Mesodermal cell (in vitro differentiated cells): ENCODE measurements around the gene PALD1.

Source experiments
- H3K27ac ChIP-seq: 2 replicates; pipeline ENCODE4 v1.7.0; 2013; ENCODE audit warnings: mild to moderate bottlenecking, low read depth, low read length, moderate library complexity; ENCODE audit not compliant: severe bottlenecking
- H3K36me3 ChIP-seq: 2 replicates; pipeline ENCODE4 v1.7.1; 2013; ENCODE audit warnings: mild to moderate bottlenecking, low read length, moderate library complexity; ENCODE audit not compliant: control insufficient read depth, insufficient read depth
- H3K4me1 ChIP-seq: one replicate; pipeline ENCODE4 v1.7.1; 2013; ENCODE audit warnings: mild to moderate bottlenecking, low read length; ENCODE audit not compliant: insufficient read depth, control insufficient read depth, poor library complexity, severe bottlenecking
- H3K4me3 ChIP-seq: 2 replicates; pipeline ENCODE4 v1.7.0; 2013; ENCODE audit warnings: low read length, control low read depth, mild to moderate bottlenecking; ENCODE audit not compliant: insufficient read depth, poor library complexity, severe bottlenecking; ENCODE audit errors: extremely low read depth
- H3K9me3 ChIP-seq: 2 replicates; pipeline ENCODE4 v1.7.1; 2013; ENCODE audit warnings: mild to moderate bottlenecking, low read length, moderate library complexity; ENCODE audit not compliant: control insufficient read depth
- WGBS, 2 experiments: methylation state at CpG; one replicate each; pipeline ENCODE4 v1.1.5; 2013; ENCODE audit warnings: missing lambda C conversion rate in 2 of 2; ENCODE audit not compliant: insufficient coverage in 2 of 2; 5-methylcytosine and 5-hydroxymethylcytosine counted together

The PALD1 gene

DNA sequence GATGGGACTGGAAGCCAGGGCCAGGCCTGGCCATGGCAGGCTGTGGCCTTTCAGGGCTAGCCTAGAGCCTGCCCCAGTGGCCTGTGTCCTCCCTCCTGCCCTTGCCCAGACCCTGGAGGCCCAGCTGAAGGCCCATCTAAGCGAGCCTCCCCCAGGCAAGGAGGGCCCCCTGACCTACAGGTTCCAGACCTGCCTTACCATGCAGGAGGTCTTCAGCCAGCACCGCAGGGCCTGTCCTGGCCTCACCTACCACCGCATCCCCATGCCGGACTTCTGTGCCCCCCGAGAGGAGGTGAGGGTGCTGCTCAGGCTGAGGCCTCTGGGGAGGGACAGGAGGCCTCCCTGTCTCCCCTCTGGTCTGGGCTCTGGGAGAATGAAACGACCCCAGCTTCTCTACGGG is 60.9 kb downstream of the PALD1 start:
- peaks cover 4% of the 10 kb centered on the region for H3K4me1 ChIP-seq
- H3K36me3 ChIP-seq = peaks cover 4% of the 10 kb centered on the region
- WGBS, 2 experiments = 89 to 93% methylated on average over 7 of the region's 7 CpGs
- H3K4me3 ChIP-seq = no peak overlapping the region
- no peaks in the 10 kb centered on the region for H3K9me3 ChIP-seq
- no peak overlapping the region for H3K27ac ChIP-seq

DNA sequence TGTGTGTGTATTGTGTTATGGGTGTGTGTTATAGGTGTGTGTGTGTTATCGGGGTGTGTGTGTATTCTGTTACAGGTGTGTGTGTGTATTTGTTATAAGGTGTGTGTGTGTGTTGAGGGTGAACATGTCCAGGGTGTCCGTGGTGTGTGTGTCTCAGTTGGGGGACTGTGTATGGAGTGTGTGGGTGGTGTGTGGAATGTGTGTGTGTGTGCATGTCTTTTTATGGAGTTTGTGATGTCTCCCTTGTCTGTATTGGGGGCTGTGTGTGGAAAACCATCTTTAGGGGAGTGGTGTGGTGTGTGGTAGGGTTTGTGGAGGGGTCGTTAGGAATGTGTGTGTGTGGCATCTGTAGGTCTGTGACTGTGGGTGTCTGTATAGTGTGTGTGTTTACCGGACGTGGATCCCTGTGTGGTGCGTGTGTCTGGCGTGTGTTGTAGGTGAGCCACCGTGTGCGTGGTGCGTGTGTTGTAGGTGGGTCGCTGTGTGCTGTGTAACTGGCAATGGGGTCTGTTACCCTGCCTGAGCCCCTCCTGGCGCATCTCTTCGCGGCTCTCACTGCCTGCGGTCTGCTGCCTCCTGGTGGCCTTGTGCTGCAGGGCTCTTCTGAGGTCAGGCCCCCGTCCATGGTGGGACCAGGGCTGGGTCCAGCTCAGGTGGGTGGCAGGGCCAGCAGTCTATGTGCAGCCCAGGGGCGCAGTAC is 61.7 kb downstream of the PALD1 start:
- WGBS, 2 experiments = 72 to 78% methylated on average over 14 to 15 of the region's 17 CpGs
- H3K9me3 ChIP-seq = no peaks in the 10 kb centered on the region
- H3K27ac ChIP-seq = no peak overlapping the region
- peaks cover 4% of the 10 kb centered on the region for H3K36me3 ChIP-seq
- H3K4me1 ChIP-seq = peaks cover 4% of the 10 kb centered on the region
- H3K4me3 ChIP-seq = no peak overlapping the region

DNA sequence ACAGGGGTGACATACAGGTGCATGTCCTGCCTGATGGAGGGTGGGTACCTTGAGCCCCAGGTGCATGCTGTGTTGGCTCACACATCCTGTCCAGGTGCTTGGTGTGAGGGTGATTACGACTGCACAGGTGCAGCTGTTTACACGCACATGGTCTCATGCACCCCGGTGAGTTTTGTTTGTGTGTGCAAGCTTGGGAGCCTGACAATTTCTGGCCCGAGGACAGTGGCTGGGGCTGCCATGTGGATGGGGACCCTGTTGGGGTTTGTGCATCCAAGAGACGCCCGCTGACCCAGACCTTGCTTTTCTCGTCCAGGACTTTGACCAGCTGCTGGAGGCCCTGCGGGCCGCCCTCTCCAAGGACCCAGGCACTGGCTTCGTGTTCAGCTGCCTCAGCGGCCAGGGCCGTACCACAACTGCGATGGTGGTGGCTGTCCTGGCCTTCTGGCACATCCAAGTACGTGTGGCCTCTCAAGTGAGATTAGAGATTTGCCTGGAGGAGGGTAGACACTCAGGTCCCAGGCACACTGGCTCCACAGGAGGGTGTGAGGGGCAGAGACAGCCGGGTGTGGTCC is 62.3 kb downstream of the PALD1 start:
- H3K4me1 ChIP-seq = peaks cover 4% of the 10 kb centered on the region
- no peak overlapping the region for H3K4me3 ChIP-seq
- WGBS, 2 experiments = 92 to 94% methylated on average over 11 to 15 of the region's 15 CpGs
- H3K27ac ChIP-seq = no peak overlapping the region
- H3K9me3 ChIP-seq = no peaks in the 10 kb centered on the region
- peaks cover 4% of the 10 kb centered on the region for H3K36me3 ChIP-seq

DNA sequence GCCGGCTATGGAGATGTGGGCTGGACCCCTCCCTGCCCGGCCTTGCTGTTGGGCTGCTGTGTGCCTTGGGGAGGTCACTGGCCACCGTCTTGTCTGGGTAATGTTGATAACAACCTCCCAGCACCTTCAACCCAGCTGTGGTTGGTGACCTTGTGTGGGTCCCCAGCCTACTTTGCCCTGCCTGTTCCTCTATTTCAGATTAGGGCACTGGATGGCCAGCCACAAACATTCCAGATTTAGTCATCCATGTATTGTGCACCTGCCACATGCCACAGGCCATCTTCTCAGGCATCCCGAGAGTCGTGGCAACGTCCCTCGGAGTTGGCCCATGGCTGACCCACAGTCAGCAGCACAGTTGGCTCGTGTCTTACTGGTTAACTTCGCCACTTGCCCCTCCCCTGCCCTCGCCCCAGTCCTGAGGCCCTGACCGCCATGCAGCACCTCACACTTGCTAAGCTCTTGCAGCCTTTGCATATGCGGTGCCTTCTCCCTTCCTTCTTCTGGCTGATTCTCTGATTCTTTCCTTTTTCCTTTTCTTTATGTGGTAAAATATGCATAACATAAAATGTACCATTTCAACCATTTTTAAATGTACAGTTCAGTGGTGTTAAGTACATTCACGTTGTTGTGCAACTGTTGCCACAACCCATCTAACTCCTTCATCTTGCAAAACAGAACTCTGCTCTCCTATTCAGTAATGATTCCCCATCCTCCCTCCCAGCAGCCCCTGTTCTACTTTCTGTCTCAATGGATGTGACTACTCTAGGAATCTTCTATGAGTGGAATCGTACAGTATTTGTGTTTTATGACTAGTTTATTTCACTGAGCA is 63.4 kb downstream of the PALD1 start:
- Histone ChIP-seq H3K27ac (no peak overlapping the region), H3K9me3 (no peaks in the 10 kb centered on the region), H3K36me3 (peaks cover 4% of the 10 kb centered on the region), H3K4me3 (no peak overlapping the region), H3K4me1 (no peaks in the 10 kb centered on the region)
- whole genome bisulfite sequencing, 2 experiments = 94 to 98% methylated on average over 12 of the region's 14 CpGs

DNA sequence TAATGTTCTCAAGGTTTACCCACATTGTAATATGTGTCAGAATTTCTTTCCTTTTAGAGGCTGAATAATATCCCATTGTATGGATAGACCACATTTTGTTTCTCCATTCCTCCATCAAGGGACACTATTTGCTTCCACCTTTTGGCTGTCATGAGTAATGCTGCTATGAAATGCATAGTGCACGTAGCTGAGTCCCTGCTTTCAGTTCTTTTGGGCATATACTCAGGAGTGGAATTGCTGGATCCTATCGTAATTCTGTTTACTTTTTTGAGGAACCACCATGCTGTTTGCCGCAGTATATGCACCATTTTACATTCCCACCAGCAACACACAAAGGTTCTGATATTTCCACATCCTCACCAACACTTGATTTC is 64.0 kb downstream of the PALD1 start:
- Histone ChIP-seq H3K4me3 (no peak overlapping the region), H3K36me3 (peaks cover 4% of the 10 kb centered on the region), H3K4me1 (no peaks in the 10 kb centered on the region), H3K9me3 (no peaks in the 10 kb centered on the region), H3K27ac (no peak overlapping the region)
- 80 to 88% methylated on average over 2 to 3 of the region's 3 CpGs for WGBS, 2 experiments

DNA sequence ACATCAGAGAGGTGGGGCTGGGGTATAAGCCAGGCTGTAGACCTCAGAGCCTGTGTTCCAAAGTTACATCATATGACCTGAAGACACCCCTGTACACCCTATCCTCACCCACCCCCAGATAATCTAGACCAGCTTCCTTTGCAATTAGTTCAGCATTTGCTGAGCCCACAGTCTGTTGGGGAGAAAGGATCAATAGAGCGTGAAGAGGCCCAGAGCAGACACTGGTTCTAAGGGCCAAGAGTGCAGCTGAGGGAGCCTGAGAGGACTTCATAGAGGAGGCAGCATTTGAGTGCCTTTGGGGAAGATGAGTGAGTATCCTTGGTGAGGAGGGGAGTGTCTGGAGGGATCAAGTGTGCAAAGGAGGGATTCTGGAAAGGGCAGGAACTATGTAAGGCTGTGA is 65.3 kb downstream of the PALD1 start:
- Histone ChIP-seq H3K4me3 (no peak overlapping the region), H3K4me1 (no peaks in the 10 kb centered on the region), H3K27ac (no peak overlapping the region), H3K9me3 (no peaks in the 10 kb centered on the region), H3K36me3 (peaks cover 4% of the 10 kb centered on the region)
- WGBS, 2 experiments = 100% methylated on average over 1 of the region's 1 CpG

DNA sequence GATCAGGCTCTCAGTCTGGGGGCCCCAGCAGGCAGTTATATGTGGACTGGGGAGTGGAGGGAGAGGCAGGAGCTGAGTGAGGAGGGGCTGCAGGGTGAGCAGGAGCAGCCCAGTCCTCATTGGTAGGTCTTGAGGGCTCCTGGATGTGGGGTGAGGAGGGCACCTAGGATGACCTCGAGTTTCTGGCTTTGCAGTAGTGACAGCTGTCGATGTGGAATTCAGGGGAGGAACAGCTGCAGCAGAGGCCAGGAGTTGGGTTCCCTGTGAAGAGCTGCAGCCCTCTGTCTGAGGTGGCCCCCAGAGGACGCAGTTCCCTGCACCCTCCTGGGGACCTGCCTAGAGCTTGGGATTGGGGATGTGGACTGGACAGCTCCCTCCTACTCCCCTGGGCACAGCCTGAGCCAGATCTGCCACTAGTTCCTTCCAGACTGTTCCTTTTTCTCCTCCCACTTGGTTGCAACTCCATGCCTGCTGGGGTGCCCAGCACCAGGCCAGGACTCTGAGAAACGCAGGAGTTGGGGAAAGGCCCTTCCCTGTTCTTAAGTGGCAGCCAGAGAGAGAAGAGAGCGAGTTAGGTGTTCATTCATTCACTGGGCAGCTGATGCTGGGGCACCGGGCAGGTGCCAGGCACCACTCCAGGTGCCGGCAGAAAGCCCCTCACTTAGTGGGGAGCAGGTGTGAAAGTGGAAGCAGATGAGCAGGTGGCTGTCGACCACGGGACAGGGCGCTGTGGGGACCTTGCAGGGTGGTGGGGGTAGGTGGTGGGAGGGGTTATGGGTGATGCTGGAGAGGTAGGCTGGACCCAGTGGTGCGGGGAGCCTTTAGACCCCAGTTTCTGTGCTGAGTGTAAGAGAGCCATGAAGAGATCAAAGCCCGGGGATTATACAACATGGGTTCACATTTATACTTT is 66.1 kb downstream of the PALD1 start:
- Histone ChIP-seq H3K36me3 (peaks cover 4% of the 10 kb centered on the region), H3K9me3 (no peaks in the 10 kb centered on the region), H3K4me1 (no peaks in the 10 kb centered on the region), H3K4me3 (no peak overlapping the region), H3K27ac (no peak overlapping the region)
- 87 to 94% methylated on average over 8 to 10 of the region's 12 CpGs for WGBS, 2 experiments

DNA sequence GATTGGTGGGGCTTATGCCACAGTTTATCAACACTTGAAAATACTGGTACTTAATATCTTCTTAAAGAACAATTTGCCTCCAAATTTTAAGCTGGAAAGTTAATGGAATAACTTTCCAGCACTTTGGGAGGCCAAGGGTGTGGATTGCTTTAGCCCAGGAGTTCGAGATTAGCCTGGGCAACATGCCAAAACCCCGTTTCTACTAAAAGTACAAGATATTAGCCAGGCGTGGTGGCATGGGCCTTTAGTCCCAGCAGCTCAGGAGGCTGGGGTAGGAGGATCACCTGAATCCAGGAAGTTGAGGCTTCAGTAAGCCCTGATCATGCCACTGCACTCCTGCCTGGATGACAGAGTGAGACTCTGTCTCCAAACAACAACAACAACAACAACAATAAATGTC is 68.0 kb downstream of the PALD1 start:
- H3K27ac ChIP-seq = no peak overlapping the region
- H3K9me3 ChIP-seq = no peaks in the 10 kb centered on the region
- no peak overlapping the region for H3K4me3 ChIP-seq
- 85 to 100% methylated on average over 3 of the region's 3 CpGs for WGBS, 2 experiments
- peaks cover 4% of the 10 kb centered on the region for H3K36me3 ChIP-seq
- no peaks in the 10 kb centered on the region for H3K4me1 ChIP-seq

DNA sequence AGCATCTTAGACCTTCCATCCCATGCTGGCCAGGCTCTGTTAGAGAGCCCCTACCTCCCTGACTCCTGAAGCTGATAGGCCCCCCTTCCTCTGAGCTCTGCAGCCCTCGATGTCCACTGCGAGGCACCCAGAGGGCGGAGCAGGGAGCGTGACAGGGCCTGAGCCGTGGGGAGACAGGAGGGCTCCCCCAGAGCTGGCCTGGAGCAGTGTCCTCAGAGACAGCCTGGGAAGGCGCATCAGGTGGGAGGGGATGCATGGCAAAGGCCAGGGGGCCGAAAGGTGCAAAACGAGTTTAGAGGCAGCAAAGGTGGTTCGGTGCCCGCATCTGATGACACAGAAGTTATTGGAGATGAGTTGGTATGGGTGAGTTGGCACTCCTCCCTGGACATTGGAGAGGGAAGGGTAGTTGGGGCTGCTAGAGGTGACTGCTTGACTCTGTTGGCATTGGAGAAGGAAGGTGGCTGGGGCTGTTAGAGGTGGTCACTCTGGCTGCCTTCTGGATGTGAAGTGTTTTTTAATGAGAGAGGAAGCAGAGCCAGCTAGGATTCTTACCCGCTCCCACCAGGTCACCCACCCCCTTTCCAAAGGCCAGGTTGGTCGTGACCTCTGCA is 70.9 kb downstream of the PALD1 start:
- Histone ChIP-seq H3K9me3 (no peaks in the 10 kb centered on the region), H3K4me1 (no peaks in the 10 kb centered on the region), H3K27ac (no peak overlapping the region), H3K36me3 (no peaks in the 10 kb centered on the region), H3K4me3 (no peak overlapping the region)
- WGBS, 2 experiments = 89 to 91% methylated on average over 9 to 10 of the region's 12 CpGs

DNA sequence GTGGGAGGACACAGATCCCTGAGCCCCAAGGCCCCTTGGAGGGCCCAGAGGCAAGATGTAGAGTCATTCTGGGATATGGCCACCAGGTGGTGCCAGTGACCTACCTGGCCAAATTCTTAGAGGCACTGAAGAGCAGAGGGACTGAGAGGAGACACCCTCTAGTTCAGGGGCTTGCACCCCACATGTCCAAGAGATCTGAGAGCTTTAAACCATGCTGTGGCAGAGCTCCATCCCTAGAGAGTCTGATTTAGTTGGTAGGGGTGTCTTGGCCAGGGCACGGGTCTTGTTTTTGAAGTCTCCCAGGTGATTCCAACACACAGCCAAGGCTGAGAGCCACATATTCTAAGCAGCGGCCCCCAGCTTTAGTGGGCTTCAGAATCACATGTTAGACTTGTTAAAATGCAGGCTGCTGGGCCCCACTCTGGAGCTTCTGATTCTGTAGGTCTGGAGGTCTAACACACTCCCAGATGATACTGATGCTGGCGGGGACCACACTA is 71.4 kb downstream of the PALD1 start:
- WGBS, 2 experiments = 94 to 97% methylated on average over 3 of the region's 3 CpGs
- Histone ChIP-seq H3K9me3 (no peaks in the 10 kb centered on the region), H3K4me3 (no peak overlapping the region), H3K36me3 (no peaks in the 10 kb centered on the region), H3K27ac (no peak overlapping the region), H3K4me1 (no peaks in the 10 kb centered on the region)
